Panc1 (cell line): Measurements from ENCODE around the gene CUL4A.

ENCODE experiments used
- POLR2AphosphoS5 ChIP-seq: IDR thresholded peaks from 2 replicates; pipeline ENCODE4 v1.6.1; 2012; ENCODE audit warnings: mild to moderate bottlenecking, low read depth, low read length, moderate library complexity
- SIN3A ChIP-seq: IDR thresholded peaks from 2 replicates; pipeline ENCODE4 v1.6.1; 2012; ENCODE audit warnings: low read depth, mild to moderate bottlenecking, low read length, moderate library complexity, borderline replicate concordance; ENCODE audit not compliant: insufficient read depth
- TF ChIP-seq, protein P1 (sequence below): fragments of 450-650 bp; IDR thresholded peaks from 2 replicates; pipeline ENCODE4 v1.5.1; 2017; ENCODE audit warnings: mild to moderate bottlenecking
- TF ChIP-seq, protein P2 (sequence below), 2 experiments: IDR thresholded peaks; 2 replicates each; pipeline ENCODE4 v1.6.1; 2011 to 2012; ENCODE audit warnings: low read depth in 2 of 2, control low read depth in 1 of 2, low read length in 1 of 2, mild to moderate bottlenecking in 1 of 2, moderate library complexity in 1 of 2; ENCODE audit not compliant: insufficient read depth in 1 of 2

GRCh38 chr13:113272701-113273181, 63.3 kb downstream of the CUL4A start:
- TF ChIP-seq, protein P1, sequence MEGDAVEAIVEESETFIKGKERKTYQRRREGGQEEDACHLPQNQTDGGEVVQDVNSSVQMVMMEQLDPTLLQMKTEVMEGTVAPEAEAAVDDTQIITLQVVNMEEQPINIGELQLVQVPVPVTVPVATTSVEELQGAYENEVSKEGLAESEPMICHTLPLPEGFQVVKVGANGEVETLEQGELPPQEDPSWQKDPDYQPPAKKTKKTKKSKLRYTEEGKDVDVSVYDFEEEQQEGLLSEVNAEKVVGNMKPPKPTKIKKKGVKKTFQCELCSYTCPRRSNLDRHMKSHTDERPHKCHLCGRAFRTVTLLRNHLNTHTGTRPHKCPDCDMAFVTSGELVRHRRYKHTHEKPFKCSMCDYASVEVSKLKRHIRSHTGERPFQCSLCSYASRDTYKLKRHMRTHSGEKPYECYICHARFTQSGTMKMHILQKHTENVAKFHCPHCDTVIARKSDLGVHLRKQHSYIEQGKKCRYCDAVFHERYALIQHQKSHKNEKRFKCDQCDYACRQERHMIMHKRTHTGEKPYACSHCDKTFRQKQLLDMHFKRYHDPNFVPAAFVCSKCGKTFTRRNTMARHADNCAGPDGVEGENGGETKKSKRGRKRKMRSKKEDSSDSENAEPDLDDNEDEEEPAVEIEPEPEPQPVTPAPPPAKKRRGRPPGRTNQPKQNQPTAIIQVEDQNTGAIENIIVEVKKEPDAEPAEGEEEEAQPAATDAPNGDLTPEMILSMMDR: no peak
- TF ChIP-seq SIN3A (no peak), POLR2AphosphoS5 (no peak)
- TF ChIP-seq, protein P2, sequence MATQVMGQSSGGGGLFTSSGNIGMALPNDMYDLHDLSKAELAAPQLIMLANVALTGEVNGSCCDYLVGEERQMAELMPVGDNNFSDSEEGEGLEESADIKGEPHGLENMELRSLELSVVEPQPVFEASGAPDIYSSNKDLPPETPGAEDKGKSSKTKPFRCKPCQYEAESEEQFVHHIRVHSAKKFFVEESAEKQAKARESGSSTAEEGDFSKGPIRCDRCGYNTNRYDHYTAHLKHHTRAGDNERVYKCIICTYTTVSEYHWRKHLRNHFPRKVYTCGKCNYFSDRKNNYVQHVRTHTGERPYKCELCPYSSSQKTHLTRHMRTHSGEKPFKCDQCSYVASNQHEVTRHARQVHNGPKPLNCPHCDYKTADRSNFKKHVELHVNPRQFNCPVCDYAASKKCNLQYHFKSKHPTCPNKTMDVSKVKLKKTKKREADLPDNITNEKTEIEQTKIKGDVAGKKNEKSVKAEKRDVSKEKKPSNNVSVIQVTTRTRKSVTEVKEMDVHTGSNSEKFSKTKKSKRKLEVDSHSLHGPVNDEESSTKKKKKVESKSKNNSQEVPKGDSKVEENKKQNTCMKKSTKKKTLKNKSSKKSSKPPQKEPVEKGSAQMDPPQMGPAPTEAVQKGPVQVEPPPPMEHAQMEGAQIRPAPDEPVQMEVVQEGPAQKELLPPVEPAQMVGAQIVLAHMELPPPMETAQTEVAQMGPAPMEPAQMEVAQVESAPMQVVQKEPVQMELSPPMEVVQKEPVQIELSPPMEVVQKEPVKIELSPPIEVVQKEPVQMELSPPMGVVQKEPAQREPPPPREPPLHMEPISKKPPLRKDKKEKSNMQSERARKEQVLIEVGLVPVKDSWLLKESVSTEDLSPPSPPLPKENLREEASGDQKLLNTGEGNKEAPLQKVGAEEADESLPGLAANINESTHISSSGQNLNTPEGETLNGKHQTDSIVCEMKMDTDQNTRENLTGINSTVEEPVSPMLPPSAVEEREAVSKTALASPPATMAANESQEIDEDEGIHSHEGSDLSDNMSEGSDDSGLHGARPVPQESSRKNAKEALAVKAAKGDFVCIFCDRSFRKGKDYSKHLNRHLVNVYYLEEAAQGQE (IDR thresholded peaks at IDR 0.05; ENCODE audit: insufficient read depth in 1 of 2, low read depth in 2 of 2, low read length in 1 of 2): no peak
